ENCODE data around the gene SOX14. TPM values are rescaled to one million over a fixed set of nuclear protein-coding genes. Genes with fewer than 3 reads are reported as not detected.

Gene SOX14
- total RNA-seq, 1 donor from 2014 or later = 0.37 TPM

- no peaks in the 10 kb centered on the region for H3K9me3 Mint-ChIP-seq
- H3K4me1 Mint-ChIP-seq = peaks cover 26% of the 10 kb centered on the region
- peak overlapping the region; percentile 80 for H3K4me3 Mint-ChIP-seq
- DNase-seq (ENCODE audit: low read depth, low spot score) = peak; percentile 23
- TF ChIP-seq CTCF (conservative IDR thresholded peaks at IDR 0.05) = no peak
- H3K27me3 Mint-ChIP-seq (ENCODE audit: low read depth) = peaks cover 100% of the 10 kb centered on the region
- no peak overlapping the region for H3K27ac Mint-ChIP-seq (ENCODE audit: unreplicated experiment)
- H3K36me3 Mint-ChIP-seq (ENCODE audit: low read depth) = no peaks in the 10 kb centered on the region
These were observed 7.5 kb downstream of the SOX14 start for GRCh38 chr3:137771401-137772213.

GRCh38 chr3:137772214-137772955 lies 8.3 kb downstream of the SOX14 start:
- Mint-ChIP-seq H3K36me3 (ENCODE audit: low read depth) (no peaks in the 10 kb centered on the region), H3K27me3 (ENCODE audit: low read depth) (peaks cover 100% of the 10 kb centered on the region), H3K27ac (ENCODE audit: unreplicated experiment) (no peak overlapping the region), H3K4me1 (peaks cover 18% of the 10 kb centered on the region), H3K9me3 (no peaks in the 10 kb centered on the region), H3K4me3 (no peak overlapping the region)
- TF ChIP-seq CTCF (conservative IDR thresholded peaks at IDR 0.05) = no peak
- DNase-seq (ENCODE audit: low read depth, low spot score) = no peak

- no peak for DNase-seq (ENCODE audit: low read depth, low spot score)
- no peaks in the 10 kb centered on the region for H3K36me3 Mint-ChIP-seq (ENCODE audit: low read depth)
- TF ChIP-seq CTCF (conservative IDR thresholded peaks at IDR 0.05) = no peak
- no peaks in the 10 kb centered on the region for H3K9me3 Mint-ChIP-seq
- H3K4me3 Mint-ChIP-seq = no peak overlapping the region
- peaks cover 76% of the 10 kb centered on the region for H3K27me3 Mint-ChIP-seq (ENCODE audit: low read depth)
- no peak overlapping the region for H3K27ac Mint-ChIP-seq (ENCODE audit: unreplicated experiment)
- no peaks in the 10 kb centered on the region for H3K4me1 Mint-ChIP-seq
These were observed 14.8 kb downstream of the SOX14 start for GRCh38 chr3:137778941-137779340.

GRCh38 chr3:137787529-137787928 lies 23.4 kb downstream of the SOX14 start:
- Mint-ChIP-seq H3K9me3 (no peaks in the 10 kb centered on the region), H3K27me3 (ENCODE audit: low read depth) (peaks cover 58% of the 10 kb centered on the region), H3K4me3 (no peak overlapping the region), H3K36me3 (ENCODE audit: low read depth) (no peaks in the 10 kb centered on the region), H3K4me1 (no peaks in the 10 kb centered on the region), H3K27ac (ENCODE audit: unreplicated experiment) (no peak overlapping the region)
- TF ChIP-seq CTCF (conservative IDR thresholded peaks at IDR 0.05) = no peak
- DNase-seq (ENCODE audit: low read depth, low spot score) = no peak

- peaks cover 61% of the 10 kb centered on the region for H3K27me3 Mint-ChIP-seq (ENCODE audit: low read depth)
- no peaks in the 10 kb centered on the region for H3K36me3 Mint-ChIP-seq (ENCODE audit: low read depth)
- no peak overlapping the region for H3K27ac Mint-ChIP-seq (ENCODE audit: unreplicated experiment)
- H3K4me1 Mint-ChIP-seq = no peaks in the 10 kb centered on the region
- TF ChIP-seq CTCF (conservative IDR thresholded peaks at IDR 0.05) = no peak
- DNase-seq (ENCODE audit: low read depth, low spot score) = no peak
- no peak overlapping the region for H3K4me3 Mint-ChIP-seq
- H3K9me3 Mint-ChIP-seq = no peaks in the 10 kb centered on the region
These were observed 25.1 kb downstream of the SOX14 start for GRCh38 chr3:137789236-137789635.

All from neural crest cell (in vitro differentiated cells).